Fibroblast of the aortic adventitia (primary cell): ENCODE results near the gene CDH5. TPM values are rescaled to one million over a fixed set of nuclear protein-coding genes. Genes with fewer than 3 reads are reported as not detected.

Source experiments
- DNase-seq: peaks from one replicate; pipeline ENCODE4 v3.0.0-alpha.2; 2010; ENCODE audit warnings: low read depth
- H3K4me3 ChIP-seq: 2 replicates; pipeline ENCODE4 v1.5.1; 2011; ENCODE audit warnings: low read depth, mild to moderate bottlenecking, control low read depth, low read length, moderate library complexity
- total RNA-seq: library from RNA; depleted of rRNA; stranded (reverse); fragments of >200 nt; gene quantifications from 2 replicates; pipeline ENCODE4 v1.2.3, GENCODE V29; 2012; ENCODE audit warnings: low replicate concordance
- TF ChIP-seq, protein P1 (sequence below): IDR thresholded peaks from 2 replicates; pipeline ENCODE4 v1.5.1; 2011; ENCODE audit warnings: mild to moderate bottlenecking, low read length, control low read depth, inconsistent platforms; ENCODE audit not compliant: insufficient read depth

CDH5 gene
- total RNA-seq, 1 donor: 2.9 TPM

DNA sequence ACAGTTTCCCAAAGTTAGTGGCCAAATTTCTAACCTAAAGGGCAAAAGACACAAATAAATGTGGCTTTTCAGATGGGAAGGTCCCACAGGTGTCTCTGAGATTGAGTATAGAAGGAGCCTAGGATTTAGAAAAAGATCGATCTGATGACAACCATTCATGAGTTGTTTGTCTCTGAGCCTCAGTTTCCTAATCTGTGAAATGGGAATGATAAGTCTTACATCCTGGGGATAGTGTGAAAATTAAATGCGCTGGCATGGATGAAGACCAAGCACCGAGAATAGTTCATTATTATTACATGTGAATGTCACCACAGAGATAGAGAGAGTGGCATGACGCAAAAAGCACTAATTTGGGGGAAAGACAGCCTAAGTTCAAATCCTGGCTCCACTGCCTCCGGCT is 7.2 kb downstream of the CDH5 start:
- no peak overlapping the region for H3K4me3 ChIP-seq
- TF ChIP-seq, protein P1, sequence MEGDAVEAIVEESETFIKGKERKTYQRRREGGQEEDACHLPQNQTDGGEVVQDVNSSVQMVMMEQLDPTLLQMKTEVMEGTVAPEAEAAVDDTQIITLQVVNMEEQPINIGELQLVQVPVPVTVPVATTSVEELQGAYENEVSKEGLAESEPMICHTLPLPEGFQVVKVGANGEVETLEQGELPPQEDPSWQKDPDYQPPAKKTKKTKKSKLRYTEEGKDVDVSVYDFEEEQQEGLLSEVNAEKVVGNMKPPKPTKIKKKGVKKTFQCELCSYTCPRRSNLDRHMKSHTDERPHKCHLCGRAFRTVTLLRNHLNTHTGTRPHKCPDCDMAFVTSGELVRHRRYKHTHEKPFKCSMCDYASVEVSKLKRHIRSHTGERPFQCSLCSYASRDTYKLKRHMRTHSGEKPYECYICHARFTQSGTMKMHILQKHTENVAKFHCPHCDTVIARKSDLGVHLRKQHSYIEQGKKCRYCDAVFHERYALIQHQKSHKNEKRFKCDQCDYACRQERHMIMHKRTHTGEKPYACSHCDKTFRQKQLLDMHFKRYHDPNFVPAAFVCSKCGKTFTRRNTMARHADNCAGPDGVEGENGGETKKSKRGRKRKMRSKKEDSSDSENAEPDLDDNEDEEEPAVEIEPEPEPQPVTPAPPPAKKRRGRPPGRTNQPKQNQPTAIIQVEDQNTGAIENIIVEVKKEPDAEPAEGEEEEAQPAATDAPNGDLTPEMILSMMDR: no peak
- no peak for DNase-seq

GRCh38 chr16:66374176-66374575 is 7.7 kb downstream of the CDH5 start:
- DNase-seq: no peak
- H3K4me3 ChIP-seq: no peak overlapping the region
- TF ChIP-seq, protein P1: no peak

- DNase-seq: no peak
- no peak overlapping the region for H3K4me3 ChIP-seq
- TF ChIP-seq, protein P1: no peak
Observed at GRCh38 chr16:66375451-66375850, 9.0 kb downstream of the CDH5 start.

GRCh38 chr16:66376114-66376513 is 9.6 kb downstream of the CDH5 start:
- TF ChIP-seq, protein P1: no peak

GRCh38 chr16:66376577-66377305 is 10.2 kb downstream of the CDH5 start:
- no peak overlapping the region for H3K4me3 ChIP-seq
- no peak for DNase-seq
- TF ChIP-seq, protein P1: no peak

More at GRCh38 chr16:66376114-66376513, 9.6 kb downstream of the CDH5 start:
- H3K4me3 ChIP-seq: no peak overlapping the region
- DNase-seq: no peak

DNA sequence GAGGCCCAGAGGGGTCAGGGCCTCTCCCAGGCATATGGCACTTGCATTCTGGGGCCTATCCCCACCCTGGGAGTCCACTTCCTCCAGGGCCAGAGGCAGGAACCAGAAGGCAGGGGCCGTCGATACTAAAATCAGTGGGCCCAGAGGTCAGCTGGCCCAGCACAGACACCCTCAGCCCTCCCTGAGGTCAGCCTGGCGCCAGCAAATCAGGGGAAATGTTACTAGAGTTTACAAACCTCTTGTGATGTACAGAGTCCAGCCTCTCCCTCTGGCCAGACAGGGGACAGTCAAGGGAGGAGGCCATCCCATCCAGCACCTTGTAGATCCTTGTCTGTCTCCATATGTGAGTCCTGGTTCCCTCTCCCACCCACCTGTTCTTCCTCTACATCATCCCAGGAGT is 10.8 kb downstream of the CDH5 start:
- H3K4me3 ChIP-seq: no peak overlapping the region
- TF ChIP-seq, protein P1: no peak
- no peak for DNase-seq
